Measurements from ENCODE around the gene C9orf153. TPM values are rescaled to one million over a fixed set of nuclear protein-coding genes. Genes with fewer than 3 reads are reported as not detected.

C9orf153 gene
- total and polyA plus RNA-seq, 2 of the 8 experiments (the other 6 are each of a cell fraction or from before 2014, with no cell fraction given), result not detected

GRCh38 chr9:86242071-86242470, 17.4 kb downstream of the C9orf153 start:
- no peak overlapping the region for H4K91ac ChIP-seq (replicated peaks; ENCODE audit: insufficient read length, low read length)
- no peak overlapping the region for H2BK120ac ChIP-seq (replicated peaks; ENCODE audit: low read depth, low read length)
- no peak overlapping the region for H3K4me2 ChIP-seq (ENCODE audit: insufficient read depth in 1 of 2, low read depth in 2 of 2, low read length in 2 of 2)
- no peak overlapping the region for H2AK5ac ChIP-seq (ENCODE audit: low read depth, low read length)
- CTCF ChIA-PET (ENCODE audit: partially characterized antibody), result interaction anchor here (0.9 to 1.5 kb wide), 3 partner anchors 39 to 207 kb away, joined by 3 to 5 read pairs (median 3); no protein-coding TSS in a partner anchor
- no peak overlapping the region for H3K18ac ChIP-seq (ENCODE audit: extremely low read depth, low read length)
- H4K5ac ChIP-seq (ENCODE audit: insufficient read length, low read depth, low read length), result no peak overlapping the region
- POLR2A ChIA-PET (ENCODE audit: partially characterized antibody), result no interaction called here
- no peak overlapping the region for H2BK5ac ChIP-seq (ENCODE audit: low read depth, low read length)
- no peaks in the 10 kb centered on the region for H4K20me1 ChIP-seq (replicated peaks in 1 of 2; ENCODE audit: control insufficient read depth in 1 of 2, insufficient read depth in 2 of 2, low read length in 2 of 2)
- H3K56ac ChIP-seq (replicated peaks; ENCODE audit: insufficient read length, low read depth, low read length), result no peak overlapping the region
- no peaks in the 10 kb centered on the region; a peak in 2 of 7 replicates for H3K4me1 ChIP-seq (replicated peaks in 1 of 4; ENCODE audit: control insufficient read depth in 3 of 4, insufficient read depth in 4 of 4, low read length in 3 of 4)
- no peak overlapping the region for H3K27ac ChIP-seq (ENCODE audit: low read depth, low read length)
- no peaks in the 10 kb centered on the region for H3K9me3 ChIP-seq (ENCODE audit: insufficient read depth in 2 of 2, low read depth in 1 of 2, low read length in 1 of 2)
- no peak overlapping the region for H3K9ac ChIP-seq (replicated peaks in 1 of 4; ENCODE audit: extremely low read depth in 1 of 4, low read depth in 3 of 4, low read length in 3 of 4)
- H3K14ac ChIP-seq (ENCODE audit: insufficient read length), result no peak overlapping the region
- H2BK15ac ChIP-seq (ENCODE audit: low read length), result no peak overlapping the region
- H3K79me1 ChIP-seq (ENCODE audit: low read depth, low read length), result no peaks in the 10 kb centered on the region
- no peaks in the 10 kb centered on the region; the same call in 1 of the 2 replicates for H3K23me2 ChIP-seq (ENCODE audit: low read depth, low read length)
- no peaks in the 10 kb centered on the region for H3K36me3 ChIP-seq (ENCODE audit: control insufficient read depth in 2 of 4, insufficient read depth in 4 of 4, low read length in 3 of 4)
- TF ChIP-seq SRF (IDR thresholded peaks at IDR 0.05; ENCODE audit: low read depth, low read length), result no peak
- TF ChIP-seq NRF1 (IDR thresholded peaks at IDR 0.05; ENCODE audit: low read depth, low read length), result no peak
- no peak for TF ChIP-seq POU5F1 (IDR thresholded peaks at IDR 0.05; ENCODE audit: low read depth, low read length)
- H3K27me3 ChIP-seq (replicated peaks in 1 of 4; ENCODE audit: control insufficient read depth in 3 of 4, extremely low read depth in 1 of 4, insufficient read depth in 3 of 4, low read length in 3 of 4), result no peaks in the 10 kb centered on the region
- H4K8ac ChIP-seq (ENCODE audit: extremely low read depth, insufficient read depth, low read length), result no peak overlapping the region
- DNase-seq (ENCODE audit: low read depth in 1 of 2, low spot score in 2 of 2) (no peak), FAIRE-seq (no peak)
- H2AFZ ChIP-seq (ENCODE audit: low read length), result peak overlapping the region; percentile 28; the same call in 1 of the 2 replicates
- WGBS, 2 experiments (ENCODE audit: extremely low coverage in 1 of 2, insufficient coverage in 1 of 2, insufficient read length in 1 of 2, insufficient replicate concordance in 2 of 2, low coverage in 1 of 2, low lambda C conversion rate in 2 of 2, missing lambda C conversion rate in 1 of 2), result 83% methylated on average over 2 of the region's 2 CpGs; no CpG with 5 or more reads in 1 of the 2 experiments
- H3K4ac ChIP-seq (replicated peaks; ENCODE audit: insufficient read length, low read depth, low read length), result no peak overlapping the region
- no peak overlapping the region for H2BK12ac ChIP-seq (ENCODE audit: low read depth, low read length)
- H3K79me2 ChIP-seq (ENCODE audit: control insufficient read depth in 1 of 2, insufficient read depth in 2 of 2, low read length in 2 of 2), result no peaks in the 10 kb centered on the region
- no peak overlapping the region for H2BK20ac ChIP-seq (ENCODE audit: low read length)
- no peak overlapping the region for H3K4me3 ChIP-seq (ENCODE audit: extremely low read depth in 1 of 4, insufficient read depth in 2 of 4, low read depth in 3 of 4, low read length in 4 of 4)
- no peak overlapping the region for H3K23ac ChIP-seq (ENCODE audit: insufficient read length)

All from H1 (cell line).